A549 treated with Mapracorat at 1 μM for 4 hours (cell line): Measurements from ENCODE around the gene EIF2S2. TPM values are rescaled to one million over a fixed set of nuclear protein-coding genes. Genes with fewer than 3 reads are reported as not detected.

Experiments
- total RNA-seq: library from RNA; stranded (reverse); fragments of 200-300 nt; extraction: Qiagen RNA extraction; gene quantifications from 5 replicates; pipeline ENCODE4 v1.2.3, GENCODE V29; 2022

The EIF2S2 gene, protein sequence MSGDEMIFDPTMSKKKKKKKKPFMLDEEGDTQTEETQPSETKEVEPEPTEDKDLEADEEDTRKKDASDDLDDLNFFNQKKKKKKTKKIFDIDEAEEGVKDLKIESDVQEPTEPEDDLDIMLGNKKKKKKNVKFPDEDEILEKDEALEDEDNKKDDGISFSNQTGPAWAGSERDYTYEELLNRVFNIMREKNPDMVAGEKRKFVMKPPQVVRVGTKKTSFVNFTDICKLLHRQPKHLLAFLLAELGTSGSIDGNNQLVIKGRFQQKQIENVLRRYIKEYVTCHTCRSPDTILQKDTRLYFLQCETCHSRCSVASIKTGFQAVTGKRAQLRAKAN
- total RNA-seq, result 87.9 to 114 TPM (median 92.8 TPM) in 5 replicates

GRCh38 chr20:34111702-34112599, at the start of gene EIF2S2:
Gene EIF2S2 (minus strand): TSS chr20:34112243. CDS start chr20:34112110, 133 bp downstream.

Other genes starting within 250 kb of the EIF2S2 start
- gene RALY, start 118.3 kb downstream of the EIF2S2 start, total RNA-seq, result 124 to 160 TPM (median 159 TPM) in 5 replicates
- not detected in 5 replicates for gene ASIP, start 129.2 kb upstream of the EIF2S2 start, total RNA-seq
- 292 to 329 TPM (median 322 TPM) in 5 replicates for gene AHCY, start 191.1 kb upstream of the EIF2S2 start, total RNA-seq